Right cardiac atrium (tissue), 5 donors: Measurements from ENCODE around the gene DNAJC6. TPM values are rescaled to one million over a fixed set of nuclear protein-coding genes. Genes with fewer than 3 reads are reported as not detected.
A peak's percentile ranks its signal among the peaks of the same experiment; 100 is the strongest.
"Not testable (repeated sequence)": the region's sequence is repeated elsewhere in the genome, so short reads cannot be mapped to it uniquely, and the experiment has no call there.

Experiments
- ATAC-seq, 2 donors: fragments of 200-7000 bp; cut with Tn5 transposase; one replicate each; pipeline versions ENCODE4 v1.8.0 to v1.9.1; 2020; ENCODE audit warnings: moderate library complexity in 2 of 2, mild to moderate bottlenecking in 1 of 2
- DNase-seq, 3 donors: peaks; one replicate each; pipeline ENCODE4 v3.0.0-alpha.2; 2020
- H3K27ac ChIP-seq: one replicate; pipeline ENCODE4 v1.5.1; 2013; ENCODE audit warnings: mild to moderate bottlenecking, low read length, control low read depth, moderate library complexity
- H3K27me3 ChIP-seq: one replicate; pipeline ENCODE4 v1.6.1; 2013; ENCODE audit not compliant: control insufficient read depth, insufficient read depth
- H3K4me1 ChIP-seq: one replicate; pipeline ENCODE4 v1.6.1; 2013; ENCODE audit warnings: low read length; ENCODE audit not compliant: control insufficient read depth, insufficient read depth
- H3K4me3 ChIP-seq: one replicate; pipeline ENCODE4 v1.5.1; 2013; ENCODE audit warnings: low read length, control low read depth
- H3K9me3 ChIP-seq: one replicate; pipeline ENCODE4 v1.6.1; 2013; ENCODE audit warnings: low read length; ENCODE audit not compliant: control insufficient read depth
- WGBS: extraction: QIAGEN DNeasy Blood & Tissue Kit; methylation state at CpG from one replicate; pipeline ENCODE4 v1.1.7; 2013; 5-methylcytosine and 5-hydroxymethylcytosine counted together
- intact Hi-C, 4 donors: fragments of 100-400 bp; cut with DNase I; formaldehyde crosslinking; loops; one replicate each; pipeline versions ENCODE4 v1.11.0 to v1.14.0; 2022 to 2023
- polyA plus RNA-seq: library from polyadenylated mRNA; stranded (reverse); fragments of 200-250 nt; gene quantifications from one replicate; pipeline ENCODE4 v1.2.3, GENCODE V29; 2013
- total RNA-seq, 4 donors: library from RNA; stranded (reverse); fragmentation: NEBNext Ultra II Directional; extraction: Animal tissue kit (Norgen Biotek cat#: 25700); gene quantifications; one replicate each; pipeline ENCODE4 v1.2.1, GENCODE V29; 2021
- donor health status: healthy with polysubstance abuse.
- donor health status: DM: no; HTN: yes; CAD: no.
- donor health status: DM: no; HTN: no; CAD: no.
- donor health status: DM: no; HTN: yes; CAD: no; lungs with severe emphysema.
- donor health status: DM: yes; HTN: yes; CAD: no.

DNAJC6 gene
- total and polyA plus RNA-seq, 5 donors = 6.1 to 26.8 (median 23.4) TPM

- 66% methylated on average over 3 of the region's 3 CpGs for WGBS
- intact Hi-C loops = no loop called here
- Histone ChIP-seq H3K27ac (no peak overlapping the region), H3K4me1 (no peaks in the 10 kb centered on the region), H3K4me3 (no peak overlapping the region), H3K9me3 (no peaks in the 10 kb centered on the region), H3K27me3 (no peaks in the 10 kb centered on the region)
- ATAC-seq (no peak), DNase-seq (no peak)
Measured at GRCh38 chr1:65359888-65360287, 50.5 kb downstream of the DNAJC6 start.

GRCh38 chr1:65360648-65361047 is 51.3 kb downstream of the DNAJC6 start:
- H3K27me3 ChIP-seq = no peaks in the 10 kb centered on the region
- intact Hi-C loops = no loop called here
- ATAC-seq (no peak), DNase-seq (no peak)
- H3K27ac ChIP-seq = no peak overlapping the region
- no peak overlapping the region for H3K4me3 ChIP-seq
- no peaks in the 10 kb centered on the region for H3K4me1 ChIP-seq
- 71% methylated on average over 5 of the region's 5 CpGs for WGBS
- H3K9me3 ChIP-seq = no peaks in the 10 kb centered on the region

DNA sequence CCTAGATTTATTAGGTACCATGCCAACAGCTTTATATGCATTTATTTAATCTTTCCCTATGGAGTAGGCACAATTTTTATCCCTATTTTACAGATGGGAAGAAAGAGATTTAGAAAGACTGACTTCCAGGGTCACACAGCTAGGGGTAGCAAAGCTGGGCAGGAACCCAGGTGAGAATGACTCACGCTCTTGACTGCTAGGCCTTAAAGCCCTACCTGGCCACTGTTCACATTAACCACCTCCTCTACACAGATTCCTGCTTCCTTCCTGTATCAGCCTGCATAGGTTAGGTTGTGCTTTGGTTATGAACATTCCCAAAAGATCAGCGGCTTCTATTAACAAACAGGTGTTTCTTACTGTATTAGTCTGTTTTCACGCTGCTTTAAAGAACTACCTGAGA is 53.2 kb downstream of the DNAJC6 start:
- no peak overlapping the region for H3K4me3 ChIP-seq
- 95% methylated on average over 3 of the region's 3 CpGs for WGBS
- DNase-seq (no peak), ATAC-seq (no peak)
- no peaks in the 10 kb centered on the region for H3K27me3 ChIP-seq
- no peak overlapping the region for H3K27ac ChIP-seq
- H3K9me3 ChIP-seq = no peaks in the 10 kb centered on the region
- no peaks in the 10 kb centered on the region for H3K4me1 ChIP-seq
- intact Hi-C loops = no loop called here

- intact Hi-C loops = no loop called here
- Histone ChIP-seq H3K4me1 (no peaks in the 10 kb centered on the region), H3K9me3 (no peaks in the 10 kb centered on the region), H3K4me3 (no peak overlapping the region), H3K27me3 (no peaks in the 10 kb centered on the region), H3K27ac (no peak overlapping the region)
- ATAC-seq (no peak), DNase-seq (no peak)
- WGBS = 90% methylated on average over 2 of the region's 2 CpGs
Measured at GRCh38 chr1:65363484-65363883, 54.1 kb downstream of the DNAJC6 start.

GRCh38 chr1:65368403-65368802 is 59.1 kb downstream of the DNAJC6 start:
- Histone ChIP-seq H3K4me1 (no peaks in the 10 kb centered on the region), H3K4me3 (no peak overlapping the region), H3K27ac (no peak overlapping the region), H3K9me3 (no peaks in the 10 kb centered on the region), H3K27me3 (no peaks in the 10 kb centered on the region)
- DNase-seq (no peak), ATAC-seq (no peak)
- intact Hi-C loops = no loop called here
- WGBS = 80% methylated on average over 2 of the region's 2 CpGs

GRCh38 chr1:65371544-65371943 is 62.2 kb downstream of the DNAJC6 start:
- WGBS = 56% methylated on average over 3 of the region's 3 CpGs
- H3K27ac ChIP-seq = no peak overlapping the region
- no peak overlapping the region for H3K4me3 ChIP-seq
- H3K27me3 ChIP-seq = no peaks in the 10 kb centered on the region
- H3K9me3 ChIP-seq = no peaks in the 10 kb centered on the region
- DNase-seq (no peak), ATAC-seq (peak in 1 of 2 donors; percentile 64)
- intact Hi-C loops = no loop called here
- H3K4me1 ChIP-seq = no peaks in the 10 kb centered on the region

GRCh38 chr1:65372557-65372956 is 63.2 kb downstream of the DNAJC6 start:
- intact Hi-C loops = no loop called here

DNA sequence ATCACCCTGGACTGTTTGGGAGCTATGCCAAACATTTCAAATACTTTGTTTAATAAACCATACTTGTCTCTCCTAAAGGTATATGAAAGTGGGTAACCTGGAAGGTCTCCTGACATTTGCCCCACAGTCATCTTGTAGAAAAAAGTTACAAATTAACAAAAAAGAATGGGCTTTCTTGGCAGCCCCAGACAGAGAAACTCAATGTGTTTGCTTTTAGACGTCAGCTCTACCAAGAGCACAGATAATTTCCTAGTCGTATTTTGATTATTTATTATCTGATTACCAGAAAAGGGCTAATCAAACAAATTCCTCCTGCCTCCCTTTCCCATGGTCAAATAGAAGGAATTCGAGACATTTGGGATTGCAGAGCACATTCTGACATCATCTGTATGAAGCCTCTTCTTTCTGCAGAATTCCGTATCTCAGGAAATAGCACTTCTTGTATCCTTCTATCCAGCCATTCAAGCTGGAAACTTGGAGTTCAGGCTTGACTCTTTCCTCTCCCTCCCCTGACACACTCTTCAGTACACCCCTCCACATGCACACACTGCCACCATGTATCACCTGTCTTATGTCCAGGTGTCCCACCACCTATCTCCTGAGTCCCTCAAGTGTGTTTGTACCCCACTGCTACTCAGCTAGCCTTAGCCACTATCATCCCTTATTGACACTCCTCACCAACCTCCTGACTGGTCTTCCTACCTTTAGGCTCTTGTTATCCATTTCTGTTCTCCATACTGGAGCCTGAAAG is 68.3 kb downstream of the DNAJC6 start:
- no peak overlapping the region for H3K4me3 ChIP-seq
- H3K27me3 ChIP-seq = no peaks in the 10 kb centered on the region
- H3K9me3 ChIP-seq = no peaks in the 10 kb centered on the region
- no peak for ATAC-seq
- intact Hi-C loops = no loop called here
- no peak overlapping the region for H3K27ac ChIP-seq
- DNase-seq = no peak
- H3K4me1 ChIP-seq = no peaks in the 10 kb centered on the region
- 56% methylated on average over 4 of the region's 4 CpGs for WGBS

More at GRCh38 chr1:65372557-65372956, 63.2 kb downstream of the DNAJC6 start:
- Histone ChIP-seq H3K4me3 (no peak overlapping the region), H3K9me3 (no peaks in the 10 kb centered on the region), H3K4me1 (no peaks in the 10 kb centered on the region), H3K27me3 (no peaks in the 10 kb centered on the region), H3K27ac (no peak overlapping the region)
- ATAC-seq = no peak
- 62% methylated on average over 1 of the region's 1 CpG for WGBS
- no peak for DNase-seq

DNA sequence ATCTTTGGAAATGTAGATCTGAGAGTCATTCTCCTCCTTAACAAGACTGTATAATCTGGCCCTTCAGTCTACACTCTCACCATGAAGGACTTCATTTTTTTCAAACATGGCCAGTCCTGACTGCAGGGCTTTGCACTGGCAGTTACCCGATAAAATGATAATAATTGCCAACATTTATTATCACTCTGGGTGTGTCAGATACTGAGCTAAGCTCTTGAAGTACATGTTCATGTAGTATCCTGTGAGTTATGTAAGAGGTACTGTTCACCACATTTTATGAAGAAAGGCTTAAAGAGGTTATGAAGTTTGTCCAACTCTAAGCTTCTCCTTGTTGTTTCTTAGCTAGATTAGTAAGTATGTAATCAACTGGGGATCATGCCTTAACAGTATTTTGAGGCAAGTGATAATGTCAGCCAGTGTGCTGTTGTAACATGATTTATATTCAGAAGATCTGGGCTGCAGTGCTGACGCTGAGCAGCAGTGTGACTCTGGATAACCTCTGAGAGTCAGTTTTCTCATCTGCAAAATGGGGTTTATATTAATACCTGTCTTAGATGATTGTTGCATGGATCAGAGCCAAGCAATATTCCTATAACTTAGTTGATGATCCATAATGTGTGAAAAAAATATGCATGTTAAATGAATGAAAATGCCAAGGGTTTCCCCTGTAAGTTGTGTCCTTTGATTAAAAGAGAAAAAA is 69.1 kb downstream of the DNAJC6 start:
- no peak for DNase-seq
- Histone ChIP-seq H3K27me3 (no peaks in the 10 kb centered on the region), H3K4me1 (no peaks in the 10 kb centered on the region), H3K4me3 (no peak overlapping the region), H3K27ac (no peak overlapping the region), H3K9me3 (no peaks in the 10 kb centered on the region)
- intact Hi-C loops = no loop called here
- WGBS = 70% methylated on average over 2 of the region's 2 CpGs
- ATAC-seq = no peak

DNA sequence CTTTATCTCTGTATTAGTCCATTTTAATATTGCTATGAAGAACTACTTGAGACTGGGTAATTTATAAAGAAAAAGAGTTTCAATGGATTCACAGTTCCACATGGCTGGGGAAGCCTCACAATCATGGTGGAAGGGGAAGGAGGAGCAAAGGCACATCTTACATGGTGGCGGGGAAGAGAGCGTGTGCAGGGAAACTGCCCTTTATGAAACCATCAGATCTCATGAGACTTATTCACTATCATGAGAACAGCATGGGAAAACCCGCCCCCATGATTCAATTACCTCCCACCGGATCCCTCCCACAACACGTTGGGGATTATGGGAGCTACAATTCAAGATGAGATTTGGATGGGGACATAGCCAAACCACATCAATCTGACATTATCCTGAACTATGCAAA is 75.1 kb downstream of the DNAJC6 start:
- ATAC-seq, H3K27me3 ChIP-seq, intact Hi-C loops, H3K4me1 ChIP-seq, H3K27ac ChIP-seq, DNase-seq, H3K9me3 ChIP-seq, H3K4me3 ChIP-seq: not testable (repeated sequence)
- WGBS = 87% methylated on average over 5 of the region's 5 CpGs

DNA sequence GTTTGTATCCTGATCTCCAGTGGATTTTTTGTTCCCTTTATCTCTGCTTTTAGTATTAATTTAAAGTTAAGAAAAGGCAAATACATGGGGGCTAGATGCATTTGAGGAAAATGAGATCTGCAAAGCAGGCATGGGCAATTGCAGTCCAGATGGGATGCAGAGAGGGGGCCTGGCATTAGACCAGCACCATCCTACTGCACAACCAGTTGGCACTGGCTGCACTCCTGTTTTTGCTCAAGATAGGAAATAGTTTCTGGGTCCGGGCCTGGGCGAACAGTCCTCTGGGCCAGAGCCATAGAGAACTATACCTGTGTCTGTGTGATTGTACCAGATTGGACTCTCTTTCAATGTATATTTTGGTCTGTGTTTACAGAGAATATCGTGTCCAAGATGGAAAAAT is 77.1 kb downstream of the DNAJC6 start:
- no peaks in the 10 kb centered on the region for H3K9me3 ChIP-seq
- H3K27ac ChIP-seq = no peak overlapping the region
- H3K27me3 ChIP-seq = no peaks in the 10 kb centered on the region
- ATAC-seq (no peak), DNase-seq (peak in 1 of 3 donors; percentile 20)
- H3K4me1 ChIP-seq = no peaks in the 10 kb centered on the region
- 91% methylated on average over 3 of the region's 3 CpGs for whole genome bisulfite sequencing
- intact Hi-C loops = no loop called here
- no peak overlapping the region for H3K4me3 ChIP-seq
